ENCODE data around the gene SNAPIN. TPM values are rescaled to one million over a fixed set of nuclear protein-coding genes. Genes with fewer than 3 reads are reported as not detected.

Gene SNAPIN
- total RNA-seq (2014; rRNA removed; shearing (Covaris generic)), result 45.5 and 46.0 TPM in 2 replicates

GRCh38 chr1:153658400-153659174 is at the start of gene SNAPIN:
SNAPIN (plus strand) TSS chr1:153658703; CDS start chr1:153658744, 41 bp downstream.
- DNase-seq (ENCODE audit: low spot score), result peak; percentile 87

- peak; percentile 83 for DNase-seq (ENCODE audit: low spot score)
Measured at GRCh38 chr1:153608742-153609584, 49.5 kb upstream of the SNAPIN start.

- no peak for DNase-seq (ENCODE audit: low spot score)
Measured at GRCh38 chr1:153609585-153609907, 49.0 kb upstream of the SNAPIN start.

- no peak for DNase-seq (ENCODE audit: low spot score)
Measured at GRCh38 chr1:153610334-153610733, 48.2 kb upstream of the SNAPIN start.

GRCh38 chr1:153610811-153611301 is 47.6 kb upstream of the SNAPIN start:
- DNase-seq (ENCODE audit: low spot score), result no peak

GRCh38 chr1:153611356-153611755 is 47.1 kb upstream of the SNAPIN start:
- no peak for DNase-seq (ENCODE audit: low spot score)

GRCh38 chr1:153612111-153612754 is 46.3 kb upstream of the SNAPIN start:
- DNase-seq (ENCODE audit: low spot score), result no peak

- peak; percentile 82 for DNase-seq (ENCODE audit: low spot score)
Measured at GRCh38 chr1:153612755-153613331, 45.7 kb upstream of the SNAPIN start, which contains the start of gene S100A16. S100A16 (minus strand) TSS chr1:153613137; CDS start chr1:153608151, 4,986 bp downstream.

- no peak for DNase-seq (ENCODE audit: low spot score)
Measured at GRCh38 chr1:153613406-153613805, 45.1 kb upstream of the SNAPIN start.

- no peak for DNase-seq (ENCODE audit: low spot score)
Measured at GRCh38 chr1:153614189-153614900, 44.2 kb upstream of the SNAPIN start.

- DNase-seq (ENCODE audit: low spot score), result no peak
Measured at GRCh38 chr1:153614906-153615305, 43.6 kb upstream of the SNAPIN start.

- no peak for DNase-seq (ENCODE audit: low spot score)
Measured at GRCh38 chr1:153615406-153615805, 43.1 kb upstream of the SNAPIN start.

- DNase-seq (ENCODE audit: low spot score), result peak; percentile 77
Measured at GRCh38 chr1:153616144-153616916, 42.2 kb upstream of the SNAPIN start, which contains the start of gene S100A14. S100A14 (minus strand) TSS chr1:153616325; CDS start chr1:153615858, 467 bp downstream.

- no peak for DNase-seq (ENCODE audit: low spot score)
Measured at GRCh38 chr1:153616917-153617311, 41.6 kb upstream of the SNAPIN start.

- peak; percentile 27 for DNase-seq (ENCODE audit: low spot score)
Measured at GRCh38 chr1:153617663-153618062, 40.8 kb upstream of the SNAPIN start.

GRCh38 chr1:153619171-153619570 is 39.3 kb upstream of the SNAPIN start:
- no peak for DNase-seq (ENCODE audit: low spot score)

GRCh38 chr1:153623101-153623500 is 35.4 kb upstream of the SNAPIN start:
- DNase-seq (ENCODE audit: low spot score), result no peak

- DNase-seq (ENCODE audit: low spot score), result no peak
Measured at GRCh38 chr1:153624965-153625611, 33.4 kb upstream of the SNAPIN start.

GRCh38 chr1:153626477-153626903 is 32.0 kb upstream of the SNAPIN start:
- DNase-seq (ENCODE audit: low spot score), result no peak

Measured in HT-29 (cell line).